Stromal cell of bone marrow (primary cell): ENCODE measurements around the gene DECR2.
"Not testable (repeated sequence)": the region's sequence is repeated elsewhere in the genome, so short reads cannot be mapped to it uniquely, and the experiment has no call there.

Source experiments
- DNase-seq: peaks from one replicate; pipeline ENCODE4 v3.0.0-alpha.2; 2012; ENCODE audit warnings: low read depth

The DECR2 gene

GRCh38 chr16:401468-402348 is at the start of gene DECR2:
Gene DECR2 (plus strand): TSS chr16:401885. CDS start chr16:401964, 79 bp downstream.
- peak; percentile 77 for DNase-seq

- DNase-seq, result peak; percentile 71
Observed at GRCh38 chr16:352547-353403, 48.9 kb upstream of the DECR2 start, which contains the start of gene AXIN1. Gene AXIN1 (minus strand): TSS chr16:352723. CDS start chr16:347025, 5,698 bp downstream.

- DNase-seq, result no peak
Observed at GRCh38 chr16:353404-354290, 48.0 kb upstream of the DECR2 start.

GRCh38 chr16:354291-354881 is 47.3 kb upstream of the DECR2 start:
- no peak for DNase-seq

- DNase-seq, result no peak
Observed at GRCh38 chr16:354971-355461, 46.7 kb upstream of the DECR2 start.

GRCh38 chr16:356741-357140 is 44.9 kb upstream of the DECR2 start:
- DNase-seq, result no peak

- DNase-seq, result no peak
Observed at GRCh38 chr16:359067-359763, 42.5 kb upstream of the DECR2 start.

- no peak for DNase-seq
Observed at GRCh38 chr16:359871-360697, 41.6 kb upstream of the DECR2 start.

- no peak for DNase-seq
Observed at GRCh38 chr16:360698-361336, 40.9 kb upstream of the DECR2 start.

GRCh38 chr16:361341-361871 is 40.3 kb upstream of the DECR2 start:
- no peak for DNase-seq

GRCh38 chr16:361872-362701 is 39.6 kb upstream of the DECR2 start:
- peak; percentile 31 for DNase-seq

- DNase-seq, result not testable (repeated sequence)
Observed at GRCh38 chr16:362702-362999, 39.0 kb upstream of the DECR2 start.

- no peak for DNase-seq
Observed at GRCh38 chr16:363110-363765, 38.4 kb upstream of the DECR2 start.

- no peak for DNase-seq
Observed at GRCh38 chr16:363766-364490, 37.8 kb upstream of the DECR2 start.

GRCh38 chr16:364595-365491 is 36.8 kb upstream of the DECR2 start:
- DNase-seq, result no peak

GRCh38 chr16:366476-366875 is 35.2 kb upstream of the DECR2 start:
- no peak for DNase-seq
